DOHH2 (cell line): ENCODE results near the gene TSPAN17.

Source experiments
- H3F3A ChIP-seq: fragments of 200-600 bp; sonication (generic), shearing (Covaris generic); 2 replicates; pipeline ENCODE4 v1.6.0; 2016; ENCODE audit warnings: antibody characterized with exemption, mild to moderate bottlenecking; ENCODE audit not compliant: control insufficient read depth, insufficient read depth
- H3K27ac ChIP-seq: fragments of 200-600 bp; sonication (generic); 2 replicates; pipeline ENCODE4 v1.5.1; 2014; ENCODE audit warnings: low read depth, mild to moderate bottlenecking, low read length, moderate library complexity
- H3K27me3 ChIP-seq: fragments of 200-600 bp; sonication (generic); 2 replicates; pipeline ENCODE4 v1.6.1; 2014; ENCODE audit warnings: mild to moderate bottlenecking, low read length, mixed read lengths; ENCODE audit not compliant: control insufficient read depth
- H3K36me3 ChIP-seq: fragments of 200-600 bp; sonication (generic); 2 replicates; pipeline ENCODE4 v1.6.1; 2014; ENCODE audit warnings: mild to moderate bottlenecking, low read length, moderate library complexity, mixed read lengths; ENCODE audit not compliant: control insufficient read depth
- H3K4me1 ChIP-seq: fragments of 200-600 bp; sonication (generic); 2 replicates; pipeline ENCODE4 v1.6.1; 2014; ENCODE audit warnings: mild to moderate bottlenecking, low read length, mixed read lengths; ENCODE audit not compliant: control insufficient read depth
- H3K4me2 ChIP-seq: fragments of 200-600 bp; sonication (generic); 2 replicates; pipeline ENCODE4 v1.6.0; 2014; ENCODE audit warnings: mild to moderate bottlenecking, low read length, moderate library complexity
- H3K4me3 ChIP-seq: fragments of 200-600 bp; sonication (generic); 2 replicates; pipeline ENCODE4 v1.5.1; 2014; ENCODE audit warnings: mild to moderate bottlenecking, low read length, mixed read lengths
- H3K79me2 ChIP-seq: fragments of 200-600 bp; sonication (generic); 2 replicates; pipeline ENCODE4 v1.6.1; 2014; ENCODE audit warnings: mild to moderate bottlenecking, low read length, mixed read lengths; ENCODE audit not compliant: control insufficient read depth
- H3K9me2 ChIP-seq: fragments of 200-600 bp; sonication (generic); replicated peaks from 2 replicates; pipeline ENCODE4 v1.6.1; 2014; ENCODE audit warnings: mild to moderate bottlenecking, low read length, mixed read lengths; ENCODE audit not compliant: control insufficient read depth
- H3K9me3 ChIP-seq: fragments of 200-600 bp; sonication (generic); 2 replicates; pipeline ENCODE4 v1.6.1; 2014; ENCODE audit warnings: antibody characterized with exemption, low read length, mixed read lengths; ENCODE audit not compliant: control insufficient read depth, insufficient read depth
- H4K20me1 ChIP-seq: fragments of 200-600 bp; sonication (generic); 2 replicates; pipeline ENCODE4 v1.6.0; 2014; ENCODE audit warnings: low read depth, mild to moderate bottlenecking, antibody characterized with exemption, low read length, moderate library complexity; ENCODE audit not compliant: control insufficient read depth, insufficient read depth
- EZH2phosphoT487 ChIP-seq: fragments of 200-600 bp; sonication (generic); IDR thresholded peaks from 2 replicates; pipeline ENCODE4 v1.6.1; 2017; ENCODE audit warnings: borderline replicate concordance, mild to moderate bottlenecking, antibody characterized with exemption, low read length, moderate library complexity, mixed read lengths
- TF ChIP-seq, protein P1 (sequence below): fragments of 200-600 bp; sonication (generic); IDR thresholded peaks from one replicate; pipeline ENCODE4 v1.5.1; 2014; ENCODE audit warnings: antibody characterized with exemption, mild to moderate bottlenecking, low read depth, low read length; ENCODE audit not compliant: poor library complexity, severe bottlenecking

TSPAN17 gene

DNA sequence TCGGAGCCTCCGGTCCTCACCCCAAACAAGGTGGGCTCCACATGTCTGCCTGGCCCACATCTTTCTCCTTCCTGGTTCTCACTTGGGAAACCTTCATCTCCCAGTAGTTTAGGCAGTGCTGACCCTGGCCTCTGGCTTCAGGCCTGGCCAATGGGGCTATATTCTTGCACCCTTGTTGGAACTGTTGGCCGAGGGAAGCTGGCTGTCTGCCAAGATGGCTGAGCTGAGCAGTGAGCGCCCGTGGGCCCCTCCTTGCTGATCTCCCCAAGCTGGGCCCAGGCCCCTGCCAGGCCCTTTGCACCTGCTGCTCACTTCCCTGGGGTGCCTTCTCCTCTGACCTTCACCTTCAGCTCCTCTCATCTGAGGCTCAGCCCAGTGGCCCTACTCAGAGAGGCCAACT is 31.3 kb downstream of the TSPAN17 start:
- no peaks in the 10 kb centered on the region for H3F3A ChIP-seq
- no peak for TF ChIP-seq EZH2phosphoT487
- TF ChIP-seq, protein P1, sequence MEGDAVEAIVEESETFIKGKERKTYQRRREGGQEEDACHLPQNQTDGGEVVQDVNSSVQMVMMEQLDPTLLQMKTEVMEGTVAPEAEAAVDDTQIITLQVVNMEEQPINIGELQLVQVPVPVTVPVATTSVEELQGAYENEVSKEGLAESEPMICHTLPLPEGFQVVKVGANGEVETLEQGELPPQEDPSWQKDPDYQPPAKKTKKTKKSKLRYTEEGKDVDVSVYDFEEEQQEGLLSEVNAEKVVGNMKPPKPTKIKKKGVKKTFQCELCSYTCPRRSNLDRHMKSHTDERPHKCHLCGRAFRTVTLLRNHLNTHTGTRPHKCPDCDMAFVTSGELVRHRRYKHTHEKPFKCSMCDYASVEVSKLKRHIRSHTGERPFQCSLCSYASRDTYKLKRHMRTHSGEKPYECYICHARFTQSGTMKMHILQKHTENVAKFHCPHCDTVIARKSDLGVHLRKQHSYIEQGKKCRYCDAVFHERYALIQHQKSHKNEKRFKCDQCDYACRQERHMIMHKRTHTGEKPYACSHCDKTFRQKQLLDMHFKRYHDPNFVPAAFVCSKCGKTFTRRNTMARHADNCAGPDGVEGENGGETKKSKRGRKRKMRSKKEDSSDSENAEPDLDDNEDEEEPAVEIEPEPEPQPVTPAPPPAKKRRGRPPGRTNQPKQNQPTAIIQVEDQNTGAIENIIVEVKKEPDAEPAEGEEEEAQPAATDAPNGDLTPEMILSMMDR, result no peak
- H3K4me2 ChIP-seq, result no peak overlapping the region
- no peak overlapping the region for H3K27ac ChIP-seq
- no peaks in the 10 kb centered on the region for H3K9me2 ChIP-seq
- H3K79me2 ChIP-seq, result no peaks in the 10 kb centered on the region
- H4K20me1 ChIP-seq, result no peaks in the 10 kb centered on the region; the same call in 1 of the 2 replicates
- no peaks in the 10 kb centered on the region for H3K36me3 ChIP-seq
- H3K4me3 ChIP-seq, result no peak overlapping the region
- no peaks in the 10 kb centered on the region for H3K4me1 ChIP-seq
- H3K9me3 ChIP-seq, result no peaks in the 10 kb centered on the region
- peaks cover 8% of the 10 kb centered on the region; the same call in 1 of the 2 replicates for H3K27me3 ChIP-seq

- Histone ChIP-seq H3K4me1 (no peaks in the 10 kb centered on the region), H3K9me2 (no peaks in the 10 kb centered on the region), H4K20me1 (no peaks in the 10 kb centered on the region; the same call in 1 of the 2 replicates), H3K27ac (no peak overlapping the region), H3K79me2 (no peaks in the 10 kb centered on the region), H3K4me2 (no peak overlapping the region), H3K4me3 (no peak overlapping the region), H3F3A (no peaks in the 10 kb centered on the region), H3K36me3 (no peaks in the 10 kb centered on the region), H3K27me3 (peaks cover 11% of the 10 kb centered on the region), H3K9me3 (no peaks in the 10 kb centered on the region)
- TF ChIP-seq, protein P1, result no peak
- TF ChIP-seq EZH2phosphoT487, result no peak
These were observed 32.3 kb downstream of the TSPAN17 start for GRCh38 chr5:176679365-176680225.

- Histone ChIP-seq H3K9me2 (no peaks in the 10 kb centered on the region), H3K4me2 (no peak overlapping the region), H3F3A (no peaks in the 10 kb centered on the region), H3K27me3 (peaks cover 14% of the 10 kb centered on the region), H3K4me3 (no peak overlapping the region), H3K27ac (no peak overlapping the region), H4K20me1 (no peaks in the 10 kb centered on the region; the same call in 1 of the 2 replicates), H3K9me3 (no peaks in the 10 kb centered on the region), H3K36me3 (no peaks in the 10 kb centered on the region), H3K4me1 (no peaks in the 10 kb centered on the region), H3K79me2 (no peaks in the 10 kb centered on the region)
- TF ChIP-seq, protein P1, result no peak
- no peak for TF ChIP-seq EZH2phosphoT487
These were observed 32.9 kb downstream of the TSPAN17 start for GRCh38 chr5:176680226-176680563.
